Fibroblast of the aortic adventitia (primary cell): ENCODE data around the gene KATNAL2. TPM values are rescaled to one million over a fixed set of nuclear protein-coding genes. Genes with fewer than 3 reads are reported as not detected.

Experiments used
- DNase-seq: peaks from one replicate; pipeline ENCODE4 v3.0.0-alpha.2; 2010; ENCODE audit warnings: low read depth
- H3K4me3 ChIP-seq: 2 replicates; pipeline ENCODE4 v1.5.1; 2011; ENCODE audit warnings: low read depth, mild to moderate bottlenecking, control low read depth, low read length, moderate library complexity
- total RNA-seq: library from RNA; depleted of rRNA; stranded (reverse); fragments of >200 nt; gene quantifications from 2 replicates; pipeline ENCODE4 v1.2.3, GENCODE V29; 2012; ENCODE audit warnings: low replicate concordance
- TF ChIP-seq, protein P1 (sequence below): IDR thresholded peaks from 2 replicates; pipeline ENCODE4 v1.5.1; 2011; ENCODE audit warnings: mild to moderate bottlenecking, low read length, control low read depth, inconsistent platforms; ENCODE audit not compliant: insufficient read depth

The KATNAL2 gene
- total RNA-seq, 1 donor: 2.7 TPM

DNA sequence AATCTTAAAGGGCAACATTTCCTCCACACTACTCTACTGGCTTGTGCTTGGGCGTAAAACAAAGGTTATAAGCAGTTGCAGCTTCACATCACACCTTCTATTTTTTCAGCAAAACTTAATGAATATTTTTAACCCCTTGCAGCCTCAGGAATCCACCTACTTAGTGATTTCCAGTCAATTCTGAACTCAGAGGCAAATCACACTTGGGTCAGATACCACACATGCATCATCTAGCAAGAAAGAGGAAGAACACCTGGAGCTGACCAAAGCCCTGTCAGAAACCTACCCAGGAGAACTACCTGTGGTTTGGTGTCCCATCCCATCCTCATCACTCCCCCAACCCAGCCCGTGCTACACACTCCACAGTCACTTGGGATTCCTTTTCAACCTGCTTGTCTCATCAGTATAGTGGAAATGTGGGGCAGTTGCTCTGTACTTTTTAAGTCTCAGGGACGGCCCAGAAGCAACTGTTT, 25.6 kb upstream of the KATNAL2 start:
- H3K4me3 ChIP-seq: no peak overlapping the region
- TF ChIP-seq, protein P1, sequence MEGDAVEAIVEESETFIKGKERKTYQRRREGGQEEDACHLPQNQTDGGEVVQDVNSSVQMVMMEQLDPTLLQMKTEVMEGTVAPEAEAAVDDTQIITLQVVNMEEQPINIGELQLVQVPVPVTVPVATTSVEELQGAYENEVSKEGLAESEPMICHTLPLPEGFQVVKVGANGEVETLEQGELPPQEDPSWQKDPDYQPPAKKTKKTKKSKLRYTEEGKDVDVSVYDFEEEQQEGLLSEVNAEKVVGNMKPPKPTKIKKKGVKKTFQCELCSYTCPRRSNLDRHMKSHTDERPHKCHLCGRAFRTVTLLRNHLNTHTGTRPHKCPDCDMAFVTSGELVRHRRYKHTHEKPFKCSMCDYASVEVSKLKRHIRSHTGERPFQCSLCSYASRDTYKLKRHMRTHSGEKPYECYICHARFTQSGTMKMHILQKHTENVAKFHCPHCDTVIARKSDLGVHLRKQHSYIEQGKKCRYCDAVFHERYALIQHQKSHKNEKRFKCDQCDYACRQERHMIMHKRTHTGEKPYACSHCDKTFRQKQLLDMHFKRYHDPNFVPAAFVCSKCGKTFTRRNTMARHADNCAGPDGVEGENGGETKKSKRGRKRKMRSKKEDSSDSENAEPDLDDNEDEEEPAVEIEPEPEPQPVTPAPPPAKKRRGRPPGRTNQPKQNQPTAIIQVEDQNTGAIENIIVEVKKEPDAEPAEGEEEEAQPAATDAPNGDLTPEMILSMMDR: no peak
- DNase-seq: no peak

GRCh38 chr18:46892842-46893241, 24.6 kb upstream of the KATNAL2 start:
- TF ChIP-seq, protein P1: no peak
- no peak overlapping the region for H3K4me3 ChIP-seq
- no peak for DNase-seq

DNA sequence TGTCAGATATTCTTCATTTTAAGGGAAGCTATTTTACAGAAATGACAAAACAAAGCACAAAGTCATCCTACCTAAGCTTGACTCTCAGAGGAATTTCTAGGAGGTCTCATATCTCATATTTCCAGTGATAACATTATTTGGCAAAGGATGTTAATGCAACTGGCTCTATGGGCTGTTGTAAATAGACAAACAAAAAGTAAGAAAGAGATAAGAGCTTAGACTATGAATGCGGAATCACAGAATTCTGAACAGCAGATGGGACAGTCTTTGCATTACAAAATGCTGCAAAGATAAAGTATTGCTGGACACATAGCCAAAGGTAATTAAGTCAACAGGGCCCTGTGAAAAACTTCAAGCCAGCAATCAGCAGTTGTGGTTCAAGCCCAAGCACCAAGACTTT, 24.0 kb upstream of the KATNAL2 start:
- DNase-seq: no peak
- TF ChIP-seq, protein P1: no peak
- H3K4me3 ChIP-seq: no peak overlapping the region

GRCh38 chr18:46894124-46894523, 23.3 kb upstream of the KATNAL2 start:
- H3K4me3 ChIP-seq: no peak overlapping the region
- no peak for DNase-seq
- TF ChIP-seq, protein P1: no peak

DNA sequence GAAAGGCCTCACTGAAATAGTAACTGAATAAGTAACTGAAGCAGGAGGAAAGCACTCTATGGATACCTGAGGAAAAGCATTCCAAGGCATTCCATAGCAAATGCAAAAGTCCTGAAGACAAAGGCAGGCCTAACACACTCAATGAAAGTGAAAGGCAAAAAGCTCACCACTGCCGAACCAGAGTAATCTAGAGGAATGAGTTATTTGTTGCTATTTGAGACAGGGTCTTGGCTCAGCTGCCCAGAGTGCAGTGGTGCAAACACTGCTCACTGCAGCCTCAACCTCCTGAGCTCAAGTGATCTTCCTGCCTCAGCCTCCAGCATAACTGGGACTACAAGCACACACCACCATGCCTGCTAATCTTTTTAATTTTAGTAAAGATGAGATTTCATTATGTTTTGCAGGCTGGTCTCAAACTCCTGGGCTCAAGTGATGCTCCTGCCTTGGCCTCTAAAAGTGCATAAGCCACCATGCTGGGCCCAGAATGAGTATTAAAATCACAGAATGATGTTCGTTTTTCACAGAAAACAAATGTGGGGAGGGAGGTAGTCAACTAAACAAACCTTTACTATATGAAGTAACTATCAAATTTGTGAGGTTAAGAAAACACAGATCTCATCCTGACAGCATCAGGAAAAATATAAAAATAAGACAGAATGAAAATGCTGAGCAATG, 18.0 kb upstream of the KATNAL2 start:
- TF ChIP-seq, protein P1: no peak
- DNase-seq: no peak

GRCh38 chr18:46903406-46903805, 14.0 kb upstream of the KATNAL2 start:
- TF ChIP-seq, protein P1: no peak
- no peak for DNase-seq
- no peak overlapping the region for H3K4me3 ChIP-seq

More for the DNA sequence above, 18.0 kb upstream of the KATNAL2 start:
- no peak overlapping the region for H3K4me3 ChIP-seq

DNA sequence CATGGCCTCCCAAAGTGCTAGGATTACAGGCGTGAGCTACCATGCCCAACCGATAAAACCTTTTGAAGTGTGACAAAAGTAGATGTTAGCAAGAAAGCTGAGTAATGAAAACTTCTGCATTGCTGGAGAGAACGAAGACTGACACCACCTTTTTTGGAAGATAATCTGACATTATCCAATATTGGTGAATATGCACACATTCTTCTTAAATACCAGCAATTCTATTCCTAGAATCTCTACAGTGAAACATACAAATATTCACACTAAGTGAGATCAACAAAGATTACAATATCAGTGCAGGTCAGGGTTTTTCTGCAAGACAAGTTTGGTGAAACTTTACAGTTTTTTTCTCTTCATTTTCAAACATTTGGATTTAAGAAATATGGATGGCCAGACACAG, 7.9 kb upstream of the KATNAL2 start:
- H3K4me3 ChIP-seq: no peak overlapping the region
- no peak for DNase-seq
- TF ChIP-seq, protein P1: no peak
